Endothelial cell of umbilical vein (primary cell): ENCODE results near the gene TREML2. TPM values are rescaled to one million over a fixed set of nuclear protein-coding genes. Genes with fewer than 3 reads are reported as not detected.

ENCODE experiments used
- BruUV-seq: library from RNA; stranded (reverse); fragments of 400-500 nt; replicated peaks from 2 replicates; lab custom pipeline; 2021; lab: Mats Ljungman, UMichigan
- CTCF ChIA-PET: fragments of 300-600, 350-600 bp; sonication (Branson Sonifier 250); formaldehyde crosslinking; loops from one replicate; lab custom pipeline; 2021; ENCODE audit warnings: antibody characterized with exemption, inconsistent platforms; lab: Charles Lee
- POLR2A ChIA-PET: fragments of 300-600, 350-600 bp; sonication (Branson Sonifier 250); formaldehyde crosslinking; loops from one replicate; lab custom pipeline; 2021; ENCODE audit warnings: antibody characterized with exemption, inconsistent platforms; lab: Charles Lee
- DNase-seq: peaks from one replicate; pipeline ENCODE4 v3.0.0-alpha.2; 2011; ENCODE audit warnings: low read depth, low spot score
- FAIRE-seq: peaks from 2 replicates; lab custom pipeline; 2011; peaks lifted over from hg19 to GRCh38; lab: Jason Lieb, UNC
- H2AFZ ChIP-seq: 2 replicates; pipeline ENCODE4 v1.6.0; 2012; ENCODE audit warnings: low read depth, low read length, control low read depth, inconsistent platforms
- H3K27ac ChIP-seq: 2 replicates; pipeline ENCODE4 v1.5.1; 2011; ENCODE audit warnings: low read depth, mild to moderate bottlenecking, control low read depth, low read length, moderate library complexity; ENCODE audit not compliant: insufficient read depth
- H3K27me3 ChIP-seq, 2 experiments: 2 replicates each; pipeline versions ENCODE4 v1.6.0 to v1.6.1; 2011; ENCODE audit warnings: low read length in 2 of 2, mixed read lengths in 1 of 2; ENCODE audit not compliant: control insufficient read depth in 2 of 2, insufficient read depth in 2 of 2
- H3K36me3 ChIP-seq, 2 experiments: 2 replicates in 1 of 2; 3 replicates in 1 of 2; pipeline ENCODE4 v1.5.1; 2011; ENCODE audit warnings: low read length in 2 of 2, mild to moderate bottlenecking in 1 of 2, moderate library complexity in 1 of 2; ENCODE audit not compliant: control insufficient read depth in 2 of 2, insufficient read depth in 2 of 2; ENCODE audit errors: extremely low read depth in 1 of 2
- H3K4me1 ChIP-seq: 3 replicates; pipeline ENCODE4 v1.5.1; 2011; ENCODE audit warnings: mild to moderate bottlenecking, low read length; ENCODE audit not compliant: control insufficient read depth, insufficient read depth; ENCODE audit errors: extremely low read depth
- H3K4me2 ChIP-seq: 2 replicates; pipeline ENCODE4 v1.6.1; 2011; ENCODE audit warnings: low read length, control low read depth, mixed read lengths; ENCODE audit not compliant: insufficient read depth
- H3K4me3 ChIP-seq, 3 experiments: fragments of 200-600 bp in 1 of 3; sonication (generic), shearing (Covaris generic) in 1 of 3; replicated peaks in 1 of 3; 2 replicates each; pipeline ENCODE4 v1.5.1; 2011 to 2016; ENCODE audit warnings: control low read depth in 3 of 3, low read length in 3 of 3, mild to moderate bottlenecking in 2 of 3, inconsistent platforms in 1 of 3, low read depth in 1 of 3, moderate library complexity in 1 of 3; ENCODE audit not compliant: insufficient read depth in 1 of 3
- H3K79me2 ChIP-seq: 2 replicates; pipeline ENCODE4 v1.6.0; 2012; ENCODE audit warnings: low read length, inconsistent platforms; ENCODE audit not compliant: control insufficient read depth, insufficient read depth
- H3K9ac ChIP-seq: replicated peaks from 2 replicates; pipeline ENCODE3; 2011; ENCODE audit warnings: low read length, control low read depth; ENCODE audit not compliant: insufficient read depth; ENCODE audit errors: extremely low read depth
- H3K9me1 ChIP-seq: replicated peaks from 3 replicates; pipeline ENCODE4 v1.6.0; 2011; ENCODE audit warnings: mild to moderate bottlenecking, low read length; ENCODE audit not compliant: control insufficient read depth, insufficient read depth; ENCODE audit errors: extremely low read depth
- H3K9me3 ChIP-seq: replicated peaks from 2 replicates; pipeline ENCODE4 v1.5.1; 2012; ENCODE audit warnings: low read length, inconsistent platforms; ENCODE audit not compliant: control insufficient read depth, insufficient read depth
- H4K20me1 ChIP-seq: replicated peaks from 2 replicates; pipeline ENCODE3; 2011; ENCODE audit warnings: mild to moderate bottlenecking, low read length; ENCODE audit not compliant: control insufficient read depth, insufficient read depth; ENCODE audit errors: extremely low read depth
- EZH2 ChIP-seq: IDR thresholded peaks from 2 replicates; pipeline ENCODE4 v1.6.1; 2012; ENCODE audit warnings: borderline replicate concordance, low read depth, mild to moderate bottlenecking, moderate library complexity, low read length, inconsistent platforms; ENCODE audit not compliant: severe bottlenecking
- FOS ChIP-seq: IDR thresholded peaks from 2 replicates; pipeline ENCODE4 v1.6.1; 2011; ENCODE audit warnings: mild to moderate bottlenecking, low read length, moderate library complexity, borderline replicate concordance; ENCODE audit not compliant: insufficient read depth
- GATA2 ChIP-seq: IDR thresholded peaks from 2 replicates; pipeline ENCODE4 v1.7.0; 2011; ENCODE audit warnings: low read depth, mild to moderate bottlenecking, moderate library complexity, mixed read lengths, low read length; ENCODE audit not compliant: insufficient read length, insufficient read depth
- JUN ChIP-seq: IDR thresholded peaks from 2 replicates; pipeline ENCODE4 v1.6.1; 2011; ENCODE audit warnings: borderline replicate concordance, low read depth; ENCODE audit not compliant: insufficient read length, insufficient read depth
- MYC ChIP-seq: IDR thresholded peaks from one replicate; pipeline ENCODE4 v1.6.1; 2011; ENCODE audit warnings: mild to moderate bottlenecking, low read depth, low read length
- POLR2A ChIP-seq: IDR thresholded peaks from 2 replicates; pipeline ENCODE4 v1.6.1; 2012; ENCODE audit warnings: low read depth, mild to moderate bottlenecking, control low read depth, low read length
- POLR2AphosphoS5 ChIP-seq: IDR thresholded peaks from 2 replicates; pipeline ENCODE4 v1.6.1; 2012; ENCODE audit warnings: low read depth, mild to moderate bottlenecking, control low read depth, low read length, moderate library complexity; ENCODE audit not compliant: insufficient read depth
- dilution Hi-C: fragments of 300-500 bp; cut with MboI; formaldehyde crosslinking; loops from one replicate; pipeline ENCODE4 v1.15.0; 2019; ENCODE audit warnings: low sequenced_read_pairs; ENCODE audit not compliant: extremely low pct_ligation_motif_present
- intact Hi-C: fragments of 100-400 bp; cut with micrococcal nuclease; formaldehyde crosslinking; loops from one replicate; pipeline ENCODE4 v1.10.0; 2022
- polyA plus RNA-seq, 4 experiments: library from polyadenylated mRNA; depleted of rRNA in 3 of 4; stranded (reverse) in 3 of 4; unstranded in 1 of 4; fragments of >200 nt; gene quantifications; 2 replicates each; pipeline versions ENCODE4 v1.2.1 to v1.2.3, GENCODE V29; 2011 to 2012; ENCODE audit warnings: missing spikeins in 1 of 4
- total RNA-seq: library from RNA; stranded (reverse); gene quantifications from 2 replicates; pipeline ENCODE4 v1.2.3, GENCODE V29; 2021
- TF ChIP-seq, protein P1 (sequence below), 2 donors: IDR thresholded peaks; 1 replicate in 1 of 2; 2 replicates in 1 of 2; pipeline ENCODE4 v1.5.1; 2011; ENCODE audit warnings: low read length in 2 of 2, mild to moderate bottlenecking in 2 of 2, moderate library complexity in 2 of 2, control low read depth in 1 of 2, inconsistent platforms in 1 of 2, low read depth in 1 of 2; ENCODE audit not compliant: insufficient read depth in 1 of 2; ENCODE audit errors: extremely low read depth in 1 of 2
- TF ChIP-seq, protein P2 (sequence below): IDR thresholded peaks from 2 replicates; pipeline ENCODE4 v1.6.1; 2011; ENCODE audit not compliant: insufficient read depth, insufficient read length

TREML2 gene
- total and polyA plus RNA-seq, 2 donors (not counting 3 experiments of a cell fraction or from before 2014, with no cell fraction given), result not detected

DNA sequence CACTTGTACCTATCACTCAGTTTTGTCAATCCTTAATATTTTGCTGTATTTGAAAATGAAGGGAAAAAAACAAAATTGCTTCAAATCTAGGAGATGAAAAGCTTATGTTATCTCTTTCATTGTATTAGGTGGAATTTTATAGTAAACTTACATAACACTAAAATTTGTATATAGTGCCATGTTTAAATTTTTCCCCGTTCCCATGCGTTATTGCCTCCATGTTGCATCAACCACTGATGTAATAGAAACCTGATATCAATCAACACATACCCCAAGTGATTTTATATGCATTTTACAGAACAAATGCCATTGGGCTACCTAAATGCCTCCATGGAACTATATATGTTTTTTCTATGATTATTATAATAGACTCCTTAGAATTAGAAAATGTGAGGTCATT lies 23.3 kb downstream of the TREML2 start:
- Histone ChIP-seq H3K4me1 (no peaks in the 10 kb centered on the region), H3K4me3 (no peak overlapping the region), H3K36me3 (no peaks in the 10 kb centered on the region), H3K27me3 (peaks cover 6 to 12% of the 10 kb centered on the region in 2 experiments), H3K79me2 (no peaks in the 10 kb centered on the region), H3K9ac (no peak overlapping the region), H4K20me1 (no peaks in the 10 kb centered on the region), H2AFZ (no peak overlapping the region), H3K27ac (no peak overlapping the region), H3K4me2 (no peak overlapping the region), H3K9me3 (no peaks in the 10 kb centered on the region), H3K9me1 (no peaks in the 10 kb centered on the region)
- ChIA-PET CTCF (interaction anchor here (1.6 kb wide), 1 partner anchor 14 kb away, joined by 5 read pairs; no protein-coding TSS in a partner anchor), POLR2A (no interaction called here)
- BruUV-seq, result no TSS peak
- no peak for TF ChIP-seq JUN
- TF ChIP-seq, protein P1, sequence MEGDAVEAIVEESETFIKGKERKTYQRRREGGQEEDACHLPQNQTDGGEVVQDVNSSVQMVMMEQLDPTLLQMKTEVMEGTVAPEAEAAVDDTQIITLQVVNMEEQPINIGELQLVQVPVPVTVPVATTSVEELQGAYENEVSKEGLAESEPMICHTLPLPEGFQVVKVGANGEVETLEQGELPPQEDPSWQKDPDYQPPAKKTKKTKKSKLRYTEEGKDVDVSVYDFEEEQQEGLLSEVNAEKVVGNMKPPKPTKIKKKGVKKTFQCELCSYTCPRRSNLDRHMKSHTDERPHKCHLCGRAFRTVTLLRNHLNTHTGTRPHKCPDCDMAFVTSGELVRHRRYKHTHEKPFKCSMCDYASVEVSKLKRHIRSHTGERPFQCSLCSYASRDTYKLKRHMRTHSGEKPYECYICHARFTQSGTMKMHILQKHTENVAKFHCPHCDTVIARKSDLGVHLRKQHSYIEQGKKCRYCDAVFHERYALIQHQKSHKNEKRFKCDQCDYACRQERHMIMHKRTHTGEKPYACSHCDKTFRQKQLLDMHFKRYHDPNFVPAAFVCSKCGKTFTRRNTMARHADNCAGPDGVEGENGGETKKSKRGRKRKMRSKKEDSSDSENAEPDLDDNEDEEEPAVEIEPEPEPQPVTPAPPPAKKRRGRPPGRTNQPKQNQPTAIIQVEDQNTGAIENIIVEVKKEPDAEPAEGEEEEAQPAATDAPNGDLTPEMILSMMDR (IDR thresholded peaks at IDR 0.05; ENCODE audit: extremely low read depth in 1 of 2, insufficient read depth in 1 of 2, low read depth in 1 of 2, low read length in 2 of 2), result no peak
- intact Hi-C loops (no loop called here), dilution Hi-C loops (no loop called here)
- FAIRE-seq (no peak), DNase-seq (no peak)

DNA sequence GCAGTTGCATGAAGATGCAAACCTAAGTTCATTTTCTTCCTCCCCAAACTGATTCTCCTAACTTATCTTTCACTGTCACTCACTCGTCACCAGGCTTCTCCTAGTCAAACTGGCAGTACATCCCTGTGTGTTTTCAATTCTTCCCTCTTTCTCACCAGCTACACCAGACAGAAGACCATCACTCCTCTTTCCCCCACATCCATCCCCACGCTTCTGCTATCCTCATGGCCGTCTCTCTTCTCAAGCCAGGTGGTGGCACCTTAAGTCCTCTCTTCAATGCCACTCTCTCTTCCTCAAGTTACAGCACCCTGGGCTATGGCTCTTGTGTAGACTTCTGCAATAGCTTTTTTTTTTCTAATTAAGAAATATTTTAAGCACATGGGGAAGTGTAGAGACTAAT lies 23.7 kb downstream of the TREML2 start:
- Histone ChIP-seq H3K27ac (no peak overlapping the region), H3K4me2 (no peak overlapping the region), H3K4me3 (no peak overlapping the region), H3K9ac (no peak overlapping the region), H3K9me3 (no peaks in the 10 kb centered on the region), H3K9me1 (no peaks in the 10 kb centered on the region), H3K4me1 (no peaks in the 10 kb centered on the region), H2AFZ (no peak overlapping the region), H4K20me1 (no peaks in the 10 kb centered on the region), H3K36me3 (no peaks in the 10 kb centered on the region), H3K79me2 (no peaks in the 10 kb centered on the region), H3K27me3 (peaks cover 6 to 12% of the 10 kb centered on the region in 2 experiments)
- intact Hi-C loops (no loop called here), dilution Hi-C loops (no loop called here)
- POLR2A ChIA-PET, result no interaction called here
- BruUV-seq, result no TSS peak
- DNase-seq, result no peak
- CTCF ChIA-PET, result interaction anchor here (1.0 to 1.6 kb wide), 2 partner anchors 9 to 15 kb away, joined by 3 to 5 read pairs; no protein-coding TSS in a partner anchor
- TF ChIP-seq GATA2 (no peak), MYC (no peak), EZH2 (no peak), FOS (no peak), POLR2AphosphoS5 (no peak), JUN (no peak), POLR2A (no peak)
- TF ChIP-seq, protein P2, sequence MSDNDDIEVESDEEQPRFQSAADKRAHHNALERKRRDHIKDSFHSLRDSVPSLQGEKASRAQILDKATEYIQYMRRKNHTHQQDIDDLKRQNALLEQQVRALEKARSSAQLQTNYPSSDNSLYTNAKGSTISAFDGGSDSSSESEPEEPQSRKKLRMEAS, result no peak
- TF ChIP-seq, protein P1 (IDR thresholded peaks at IDR 0.05; ENCODE audit: extremely low read depth in 1 of 2, insufficient read depth in 1 of 2, low read depth in 1 of 2, low read length in 2 of 2), result no peak
- no peak for FAIRE-seq
